GM10266 (cell line): ENCODE measurements around the gene CCDC102B.

Source experiments
- DNase-seq: peaks from one replicate; pipeline ENCODE4 v3.0.0; 2012; ENCODE audit errors: extremely low spot score
- TF ChIP-seq, protein P1 (sequence below): IDR thresholded peaks from 2 replicates; pipeline ENCODE4 v1.5.1; 2012; ENCODE audit warnings: mild to moderate bottlenecking, low read depth; ENCODE audit not compliant: control insufficient read depth, insufficient read depth; ENCODE audit errors: missing control alignments

Gene CCDC102B

GRCh38 chr18:68791801-68792200 is 6.1 kb upstream of the CCDC102B start:
- TF ChIP-seq, protein P1, sequence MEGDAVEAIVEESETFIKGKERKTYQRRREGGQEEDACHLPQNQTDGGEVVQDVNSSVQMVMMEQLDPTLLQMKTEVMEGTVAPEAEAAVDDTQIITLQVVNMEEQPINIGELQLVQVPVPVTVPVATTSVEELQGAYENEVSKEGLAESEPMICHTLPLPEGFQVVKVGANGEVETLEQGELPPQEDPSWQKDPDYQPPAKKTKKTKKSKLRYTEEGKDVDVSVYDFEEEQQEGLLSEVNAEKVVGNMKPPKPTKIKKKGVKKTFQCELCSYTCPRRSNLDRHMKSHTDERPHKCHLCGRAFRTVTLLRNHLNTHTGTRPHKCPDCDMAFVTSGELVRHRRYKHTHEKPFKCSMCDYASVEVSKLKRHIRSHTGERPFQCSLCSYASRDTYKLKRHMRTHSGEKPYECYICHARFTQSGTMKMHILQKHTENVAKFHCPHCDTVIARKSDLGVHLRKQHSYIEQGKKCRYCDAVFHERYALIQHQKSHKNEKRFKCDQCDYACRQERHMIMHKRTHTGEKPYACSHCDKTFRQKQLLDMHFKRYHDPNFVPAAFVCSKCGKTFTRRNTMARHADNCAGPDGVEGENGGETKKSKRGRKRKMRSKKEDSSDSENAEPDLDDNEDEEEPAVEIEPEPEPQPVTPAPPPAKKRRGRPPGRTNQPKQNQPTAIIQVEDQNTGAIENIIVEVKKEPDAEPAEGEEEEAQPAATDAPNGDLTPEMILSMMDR, result no peak
- DNase-seq, result no peak

GRCh38 chr18:68793951-68794350 is 3.9 kb upstream of the CCDC102B start:
- no peak for DNase-seq
- TF ChIP-seq, protein P1, result no peak

GRCh38 chr18:68796936-68797690 is 767 bp upstream of the CCDC102B start:
- DNase-seq, result no peak

GRCh38 chr18:68800075-68800474 is 2.2 kb downstream of the CCDC102B start:
- DNase-seq, result no peak
- TF ChIP-seq, protein P1, result no peak

More at GRCh38 chr18:68796936-68797690, 767 bp upstream of the CCDC102B start:
- TF ChIP-seq, protein P1, result no peak

- TF ChIP-seq, protein P1, result no peak
- no peak for DNase-seq
Measured at GRCh38 chr18:68803356-68803755, 5.5 kb downstream of the CCDC102B start.

GRCh38 chr18:68817584-68817983 is 19.7 kb downstream of the CCDC102B start:
- TF ChIP-seq, protein P1, result no peak
- DNase-seq, result no peak

GRCh38 chr18:68818584-68818983 is 20.7 kb downstream of the CCDC102B start:
- DNase-seq, result no peak
- TF ChIP-seq, protein P1, result no peak
